WTC11 (cell line): ENCODE results near the gene NHERF2.

Experiments used
- ATF2 ChIP-seq: sonication (generic); formaldehyde crosslinking; IDR thresholded peaks from 2 replicates; pipeline ENCODE4 v1.8.1; 2022; ENCODE audit warnings: low read depth, missing genetic modification reagents, borderline replicate concordance
- ATF3 ChIP-seq: sonication (generic); formaldehyde crosslinking; conservative IDR thresholded peaks from 2 replicates; pipeline ENCODE4 v1.8.1; 2022; ENCODE audit warnings: mild to moderate bottlenecking, missing genetic modification reagents
- CTCF ChIP-seq: fragments of 200-600 bp; IDR thresholded peaks from 2 replicates; pipeline ENCODE4 v1.8.0; 2022; ENCODE audit warnings: antibody characterized with exemption
- E2F1 ChIP-seq: sonication (generic); formaldehyde crosslinking; IDR thresholded peaks from 2 replicates; pipeline ENCODE4 v1.8.0; 2022; ENCODE audit warnings: mild to moderate bottlenecking, missing genetic modification reagents
- E2F4 ChIP-seq: sonication (generic); formaldehyde crosslinking; IDR thresholded peaks from 2 replicates; pipeline ENCODE4 v1.8.1; 2022; ENCODE audit warnings: low read depth, mild to moderate bottlenecking, moderate library complexity, missing genetic modification reagents, borderline replicate concordance
- FOXP1 ChIP-seq: sonication (generic); formaldehyde crosslinking; IDR thresholded peaks from 2 replicates; pipeline ENCODE4 v1.8.0; 2022; ENCODE audit warnings: missing genetic modification reagents, mild to moderate bottlenecking, moderate library complexity, borderline replicate concordance
- GRHL2 ChIP-seq: fragments of 250-450 bp; sonication (Bioruptor Pico); IDR thresholded peaks from 2 replicates; pipeline ENCODE4 v1.8.0; 2022; ENCODE audit warnings: mild to moderate bottlenecking, moderate library complexity; ENCODE audit not compliant: insufficient replicate concordance, severe bottlenecking
- HMGXB4 ChIP-seq: sonication (generic); formaldehyde crosslinking; IDR thresholded peaks from 2 replicates; pipeline ENCODE4 v1.8.1; 2023; ENCODE audit warnings: mild to moderate bottlenecking, moderate library complexity, missing genetic modification reagents
- NR3C1 ChIP-seq: sonication (generic); formaldehyde crosslinking; conservative IDR thresholded peaks from 2 replicates; pipeline ENCODE4 v1.8.1; 2023; ENCODE audit warnings: low read depth, mild to moderate bottlenecking, missing genetic modification reagents
- USF2 ChIP-seq: sonication (generic); formaldehyde crosslinking; IDR thresholded peaks from 2 replicates; pipeline ENCODE4 v1.8.1; 2023; ENCODE audit warnings: mild to moderate bottlenecking, missing genetic modification reagents, moderate library complexity
- ZBTB21 ChIP-seq: sonication (generic); formaldehyde crosslinking; IDR thresholded peaks from 2 replicates; pipeline ENCODE4 v1.8.1; 2023; ENCODE audit warnings: mild to moderate bottlenecking, missing genetic modification reagents, borderline replicate concordance

GRCh38 chr16:2048116-2048543, 21.4 kb downstream of the NHERF2 start:
- TF ChIP-seq HMGXB4 (CRISPR knock-in tag) (no peak), ATF3 (CRISPR knock-in tag) (no peak), GRHL2 (CRISPR knock-in tag) (no peak), ATF2 (no peak), NR3C1 (no peak), E2F4 (no peak), CTCF (no peak), FOXP1 (CRISPR knock-in tag) (no peak), USF2 (CRISPR knock-in tag) (no peak), ZBTB21 (CRISPR knock-in tag) (no peak), E2F1 (CRISPR knock-in tag) (no peak)
